Breast epithelium (tissue), 3 donors: ENCODE data around the gene CEPT1.

Experiments
- POLR2A ChIP-seq: fragments of 450-650 bp; IDR thresholded peaks from one replicate; pipeline ENCODE4 v1.6.1; 2016; ENCODE audit warnings: antibody characterized with exemption, mild to moderate bottlenecking, moderate library complexity
- POLR2AphosphoS5 ChIP-seq, 3 donors: sonication (generic); formaldehyde crosslinking; IDR thresholded peaks; one replicate each; pipeline ENCODE4 v1.6.1; 2017; ENCODE audit warnings: antibody characterized with exemption in 3 of 3
- TF ChIP-seq, protein P1 (sequence below), 3 donors: fragments of 450-650 bp; IDR thresholded peaks; one replicate each; pipeline ENCODE4 v1.5.1; 2016 to 2017; ENCODE audit warnings: antibody characterized with exemption in 3 of 3, mild to moderate bottlenecking in 3 of 3, moderate library complexity in 3 of 3

DNA sequence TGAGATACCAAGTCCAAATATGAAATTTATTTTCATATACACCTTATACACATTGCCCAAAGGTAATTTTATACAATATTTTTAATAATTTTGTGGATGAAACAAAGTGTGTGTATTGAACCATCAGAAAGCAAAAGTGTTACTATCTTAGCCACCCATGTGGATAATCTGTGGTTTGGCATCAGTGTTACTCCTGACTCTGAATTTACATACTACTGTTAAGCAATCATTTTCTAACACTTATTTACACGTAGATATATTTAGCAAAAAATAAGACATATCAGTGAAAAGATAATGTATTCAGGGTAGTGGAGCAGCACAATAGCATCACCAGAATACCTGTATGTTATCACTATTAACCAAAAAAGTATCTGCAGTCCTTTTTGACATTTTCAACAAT is 36.7 kb downstream of the CEPT1 start:
- TF ChIP-seq, protein P1, sequence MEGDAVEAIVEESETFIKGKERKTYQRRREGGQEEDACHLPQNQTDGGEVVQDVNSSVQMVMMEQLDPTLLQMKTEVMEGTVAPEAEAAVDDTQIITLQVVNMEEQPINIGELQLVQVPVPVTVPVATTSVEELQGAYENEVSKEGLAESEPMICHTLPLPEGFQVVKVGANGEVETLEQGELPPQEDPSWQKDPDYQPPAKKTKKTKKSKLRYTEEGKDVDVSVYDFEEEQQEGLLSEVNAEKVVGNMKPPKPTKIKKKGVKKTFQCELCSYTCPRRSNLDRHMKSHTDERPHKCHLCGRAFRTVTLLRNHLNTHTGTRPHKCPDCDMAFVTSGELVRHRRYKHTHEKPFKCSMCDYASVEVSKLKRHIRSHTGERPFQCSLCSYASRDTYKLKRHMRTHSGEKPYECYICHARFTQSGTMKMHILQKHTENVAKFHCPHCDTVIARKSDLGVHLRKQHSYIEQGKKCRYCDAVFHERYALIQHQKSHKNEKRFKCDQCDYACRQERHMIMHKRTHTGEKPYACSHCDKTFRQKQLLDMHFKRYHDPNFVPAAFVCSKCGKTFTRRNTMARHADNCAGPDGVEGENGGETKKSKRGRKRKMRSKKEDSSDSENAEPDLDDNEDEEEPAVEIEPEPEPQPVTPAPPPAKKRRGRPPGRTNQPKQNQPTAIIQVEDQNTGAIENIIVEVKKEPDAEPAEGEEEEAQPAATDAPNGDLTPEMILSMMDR (IDR thresholded peaks at IDR 0.05): no peak
- no peak for TF ChIP-seq POLR2AphosphoS5 (IDR thresholded peaks at IDR 0.05)
- no peak for TF ChIP-seq POLR2A
